Measurements from ENCODE around the gene TACC2. TPM values are rescaled to one million over a fixed set of nuclear protein-coding genes. Genes with fewer than 3 reads are reported as not detected.

The TACC2 gene
- total RNA-seq, 1 experiment from 2014 or later, result 24.4 TPM

- H3K27ac Mint-ChIP-seq (ENCODE audit: unreplicated experiment), result no peak overlapping the region
- peaks cover 12% of the 10 kb centered on the region for H3K27me3 Mint-ChIP-seq (ENCODE audit: unreplicated experiment)
- H3K4me3 Mint-ChIP-seq (ENCODE audit: low read depth, unreplicated experiment), result no peak overlapping the region
- CTCF ChIA-PET, result no interaction called here
- intact Hi-C loops (cut with micrococcal nuclease; ENCODE audit: unreplicated experiment), result no loop called here
- no peaks in the 10 kb centered on the region for H3K4me1 Mint-ChIP-seq (ENCODE audit: low read depth, unreplicated experiment)
- H3K9me3 Mint-ChIP-seq (ENCODE audit: low read depth, unreplicated experiment), result no peaks in the 10 kb centered on the region
- DNase-seq, result no peak
- no TSS peak for BruUV-seq (replicated peaks)
- no peaks in the 10 kb centered on the region for H3K36me3 Mint-ChIP-seq (ENCODE audit: insufficient read depth, unreplicated experiment)
- TF ChIP-seq CTCF (IDR thresholded peaks at IDR 0.05; ENCODE audit: unreplicated experiment), result no peak
Observed at GRCh38 chr10:122290833-122291532, 302.0 kb downstream of the TACC2 start.

- no TSS peak for BruUV-seq (replicated peaks)
- Mint-ChIP-seq H3K27me3 (ENCODE audit: unreplicated experiment) (peaks cover 10% of the 10 kb centered on the region), H3K9me3 (ENCODE audit: low read depth, unreplicated experiment) (no peaks in the 10 kb centered on the region), H3K4me1 (ENCODE audit: low read depth, unreplicated experiment) (no peaks in the 10 kb centered on the region), H3K36me3 (ENCODE audit: insufficient read depth, unreplicated experiment) (no peaks in the 10 kb centered on the region), H3K27ac (ENCODE audit: unreplicated experiment) (no peak overlapping the region), H3K4me3 (ENCODE audit: low read depth, unreplicated experiment) (no peak overlapping the region)
- TF ChIP-seq CTCF (IDR thresholded peaks at IDR 0.05; ENCODE audit: unreplicated experiment), result no peak
- CTCF ChIA-PET, result no interaction called here
- no peak for DNase-seq
- intact Hi-C loops (cut with micrococcal nuclease; ENCODE audit: unreplicated experiment), result no loop called here
Observed at GRCh38 chr10:122291739-122292138, 302.8 kb downstream of the TACC2 start.

GRCh38 chr10:122292376-122292775 lies 303.4 kb downstream of the TACC2 start:
- no TSS peak for BruUV-seq (replicated peaks)
- H3K36me3 Mint-ChIP-seq (ENCODE audit: insufficient read depth, unreplicated experiment), result no peaks in the 10 kb centered on the region
- H3K4me3 Mint-ChIP-seq (ENCODE audit: low read depth, unreplicated experiment), result no peak overlapping the region
- DNase-seq, result no peak
- H3K27ac Mint-ChIP-seq (ENCODE audit: unreplicated experiment), result no peak overlapping the region
- H3K4me1 Mint-ChIP-seq (ENCODE audit: low read depth, unreplicated experiment), result no peaks in the 10 kb centered on the region
- CTCF ChIA-PET, result no interaction called here
- intact Hi-C loops (cut with micrococcal nuclease; ENCODE audit: unreplicated experiment), result no loop called here
- peaks cover 4% of the 10 kb centered on the region for H3K27me3 Mint-ChIP-seq (ENCODE audit: unreplicated experiment)
- TF ChIP-seq CTCF (IDR thresholded peaks at IDR 0.05; ENCODE audit: unreplicated experiment), result no peak
- no peaks in the 10 kb centered on the region for H3K9me3 Mint-ChIP-seq (ENCODE audit: low read depth, unreplicated experiment)

- Mint-ChIP-seq H3K36me3 (ENCODE audit: insufficient read depth, unreplicated experiment) (no peaks in the 10 kb centered on the region), H3K27me3 (ENCODE audit: unreplicated experiment) (no peaks in the 10 kb centered on the region), H3K27ac (ENCODE audit: unreplicated experiment) (peak overlapping the region; percentile 12), H3K4me3 (ENCODE audit: low read depth, unreplicated experiment) (no peak overlapping the region), H3K4me1 (ENCODE audit: low read depth, unreplicated experiment) (no peaks in the 10 kb centered on the region), H3K9me3 (ENCODE audit: low read depth, unreplicated experiment) (no peaks in the 10 kb centered on the region)
- TF ChIP-seq CTCF (IDR thresholded peaks at IDR 0.05; ENCODE audit: unreplicated experiment), result no peak
- intact Hi-C loops (cut with micrococcal nuclease; ENCODE audit: unreplicated experiment), result no loop called here
- DNase-seq, result no peak
- CTCF ChIA-PET, result no interaction called here
- no TSS peak for BruUV-seq (replicated peaks)
Observed at GRCh38 chr10:122293156-122293960, 304.4 kb downstream of the TACC2 start.
